ENCODE measurements around the gene MYCBPAP. TPM values are rescaled to one million over a fixed set of nuclear protein-coding genes. Genes with fewer than 3 reads are reported as not detected.

The MYCBPAP gene
- total RNA-seq, 1 donor from 2014 or later = 0.72 TPM

- no peak for DNase-seq (ENCODE audit: low spot score)
Observed at GRCh38 chr17:50461550-50462132, 46.6 kb upstream of the MYCBPAP start.

GRCh38 chr17:50462446-50462845 lies 45.8 kb upstream of the MYCBPAP start:
- Mint-ChIP-seq H3K9me3 (ENCODE audit: unreplicated experiment) (no peaks in the 10 kb centered on the region), H3K4me3 (ENCODE audit: unreplicated experiment) (no peak overlapping the region), H3K36me3 (ENCODE audit: low read depth, unreplicated experiment) (peaks cover 10% of the 10 kb centered on the region), H3K27ac (ENCODE audit: unreplicated experiment) (no peak overlapping the region), H3K4me1 (ENCODE audit: unreplicated experiment) (peaks cover 4% of the 10 kb centered on the region), H3K27me3 (ENCODE audit: unreplicated experiment) (peaks cover 12% of the 10 kb centered on the region)
- DNase-seq (ENCODE audit: low spot score) = no peak
- TF ChIP-seq, protein P1, sequence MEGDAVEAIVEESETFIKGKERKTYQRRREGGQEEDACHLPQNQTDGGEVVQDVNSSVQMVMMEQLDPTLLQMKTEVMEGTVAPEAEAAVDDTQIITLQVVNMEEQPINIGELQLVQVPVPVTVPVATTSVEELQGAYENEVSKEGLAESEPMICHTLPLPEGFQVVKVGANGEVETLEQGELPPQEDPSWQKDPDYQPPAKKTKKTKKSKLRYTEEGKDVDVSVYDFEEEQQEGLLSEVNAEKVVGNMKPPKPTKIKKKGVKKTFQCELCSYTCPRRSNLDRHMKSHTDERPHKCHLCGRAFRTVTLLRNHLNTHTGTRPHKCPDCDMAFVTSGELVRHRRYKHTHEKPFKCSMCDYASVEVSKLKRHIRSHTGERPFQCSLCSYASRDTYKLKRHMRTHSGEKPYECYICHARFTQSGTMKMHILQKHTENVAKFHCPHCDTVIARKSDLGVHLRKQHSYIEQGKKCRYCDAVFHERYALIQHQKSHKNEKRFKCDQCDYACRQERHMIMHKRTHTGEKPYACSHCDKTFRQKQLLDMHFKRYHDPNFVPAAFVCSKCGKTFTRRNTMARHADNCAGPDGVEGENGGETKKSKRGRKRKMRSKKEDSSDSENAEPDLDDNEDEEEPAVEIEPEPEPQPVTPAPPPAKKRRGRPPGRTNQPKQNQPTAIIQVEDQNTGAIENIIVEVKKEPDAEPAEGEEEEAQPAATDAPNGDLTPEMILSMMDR (IDR thresholded peaks at IDR 0.05; ENCODE audit: unreplicated experiment) = no peak

More at GRCh38 chr17:50461550-50462132, 46.6 kb upstream of the MYCBPAP start:
- TF ChIP-seq, protein P1 (IDR thresholded peaks at IDR 0.05; ENCODE audit: unreplicated experiment) = no peak
- Mint-ChIP-seq H3K4me1 (ENCODE audit: unreplicated experiment) (peaks cover 4% of the 10 kb centered on the region), H3K27ac (ENCODE audit: unreplicated experiment) (no peak overlapping the region), H3K4me3 (ENCODE audit: unreplicated experiment) (no peak overlapping the region), H3K27me3 (ENCODE audit: unreplicated experiment) (peaks cover 9% of the 10 kb centered on the region), H3K9me3 (ENCODE audit: unreplicated experiment) (no peaks in the 10 kb centered on the region), H3K36me3 (ENCODE audit: low read depth, unreplicated experiment) (peaks cover 10% of the 10 kb centered on the region)

GRCh38 chr17:50464121-50464520 lies 44.1 kb upstream of the MYCBPAP start:
- no peak for DNase-seq (ENCODE audit: low spot score)
- Mint-ChIP-seq H3K4me3 (ENCODE audit: unreplicated experiment) (no peak overlapping the region), H3K4me1 (ENCODE audit: unreplicated experiment) (peaks cover 5% of the 10 kb centered on the region), H3K36me3 (ENCODE audit: low read depth, unreplicated experiment) (peaks cover 7% of the 10 kb centered on the region), H3K9me3 (ENCODE audit: unreplicated experiment) (no peaks in the 10 kb centered on the region), H3K27ac (ENCODE audit: unreplicated experiment) (no peak overlapping the region), H3K27me3 (ENCODE audit: unreplicated experiment) (peaks cover 16% of the 10 kb centered on the region)
- TF ChIP-seq, protein P1 (IDR thresholded peaks at IDR 0.05; ENCODE audit: unreplicated experiment) = no peak

- Mint-ChIP-seq H3K27me3 (ENCODE audit: unreplicated experiment) (peaks cover 15% of the 10 kb centered on the region), H3K4me3 (ENCODE audit: unreplicated experiment) (no peak overlapping the region), H3K36me3 (ENCODE audit: low read depth, unreplicated experiment) (peaks cover 7% of the 10 kb centered on the region), H3K9me3 (ENCODE audit: unreplicated experiment) (no peaks in the 10 kb centered on the region), H3K27ac (ENCODE audit: unreplicated experiment) (no peak overlapping the region), H3K4me1 (ENCODE audit: unreplicated experiment) (peaks cover 5% of the 10 kb centered on the region)
- no peak for DNase-seq (ENCODE audit: low spot score)
- TF ChIP-seq, protein P1 (IDR thresholded peaks at IDR 0.05; ENCODE audit: unreplicated experiment) = no peak
Observed at GRCh38 chr17:50464736-50465135, 43.5 kb upstream of the MYCBPAP start.

GRCh38 chr17:50465171-50465570 lies 43.1 kb upstream of the MYCBPAP start:
- DNase-seq (ENCODE audit: low spot score) = no peak
- Mint-ChIP-seq H3K4me3 (ENCODE audit: unreplicated experiment) (peak overlapping the region; percentile 29), H3K4me1 (ENCODE audit: unreplicated experiment) (peaks cover 5% of the 10 kb centered on the region), H3K27me3 (ENCODE audit: unreplicated experiment) (peaks cover 14% of the 10 kb centered on the region), H3K9me3 (ENCODE audit: unreplicated experiment) (no peaks in the 10 kb centered on the region), H3K36me3 (ENCODE audit: low read depth, unreplicated experiment) (peaks cover 7% of the 10 kb centered on the region), H3K27ac (ENCODE audit: unreplicated experiment) (no peak overlapping the region)
- TF ChIP-seq, protein P1 (IDR thresholded peaks at IDR 0.05; ENCODE audit: unreplicated experiment) = no peak

All from endothelial cell (in vitro differentiated cells).